Activated T-cell treated with anti-CD3 and anti-CD28 coated beads for 48 hours (primary cell): Measurements from ENCODE around the gene ZNF185.
A peak's percentile ranks its signal among the peaks of the same experiment; 100 is the strongest.

ENCODE experiments used
- DNase-seq: peaks from one replicate; pipeline ENCODE4 v3.0.0-alpha.2; 2020; ENCODE audit warnings: low read depth

ZNF185 gene

DNA sequence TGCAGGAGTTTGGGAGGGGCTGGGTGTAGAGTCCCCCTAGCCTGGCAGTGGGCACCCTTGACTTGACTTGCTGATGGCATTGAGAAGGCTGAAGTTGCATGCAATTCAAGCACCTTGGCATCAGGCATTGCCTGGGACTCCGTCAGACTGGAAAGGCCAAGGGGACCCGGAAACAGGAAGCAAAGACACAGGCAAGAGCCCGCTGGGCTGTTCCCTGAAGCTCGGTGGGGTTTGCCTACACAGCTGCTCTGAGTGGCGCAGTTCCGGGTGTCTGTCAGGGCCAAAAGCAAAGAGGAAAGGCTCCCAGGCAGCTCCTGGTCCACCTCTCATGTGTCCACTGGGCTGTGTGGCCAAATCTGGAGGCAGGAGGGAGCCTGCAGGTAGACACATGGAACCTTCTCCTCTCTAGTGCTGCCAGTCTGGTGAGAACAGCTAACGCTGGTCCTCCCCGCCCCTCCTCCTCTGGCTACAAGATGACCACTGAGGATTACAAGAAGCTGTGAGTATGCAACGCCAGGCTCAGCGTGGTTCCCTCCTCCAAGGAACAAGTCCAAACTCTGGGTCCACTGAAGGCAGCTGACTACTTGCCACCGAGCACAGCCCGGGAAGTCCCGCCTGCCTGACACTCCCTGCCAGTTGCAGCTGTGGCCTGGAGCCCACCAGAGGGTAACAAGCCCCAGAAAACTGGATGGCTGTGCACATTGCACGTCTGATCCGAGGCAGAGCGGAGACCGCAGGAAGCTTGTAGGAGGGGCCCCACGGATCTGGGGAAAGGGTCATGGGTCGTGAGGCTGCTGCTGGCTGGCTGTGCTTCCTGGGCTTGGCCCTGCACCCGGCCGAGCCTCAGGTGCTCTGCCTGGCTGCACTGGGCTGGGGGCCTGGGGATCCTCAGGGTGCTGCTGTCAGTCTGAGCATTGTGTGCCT, 20.1 kb downstream of the ZNF185 start:
- DNase-seq = no peak

DNA sequence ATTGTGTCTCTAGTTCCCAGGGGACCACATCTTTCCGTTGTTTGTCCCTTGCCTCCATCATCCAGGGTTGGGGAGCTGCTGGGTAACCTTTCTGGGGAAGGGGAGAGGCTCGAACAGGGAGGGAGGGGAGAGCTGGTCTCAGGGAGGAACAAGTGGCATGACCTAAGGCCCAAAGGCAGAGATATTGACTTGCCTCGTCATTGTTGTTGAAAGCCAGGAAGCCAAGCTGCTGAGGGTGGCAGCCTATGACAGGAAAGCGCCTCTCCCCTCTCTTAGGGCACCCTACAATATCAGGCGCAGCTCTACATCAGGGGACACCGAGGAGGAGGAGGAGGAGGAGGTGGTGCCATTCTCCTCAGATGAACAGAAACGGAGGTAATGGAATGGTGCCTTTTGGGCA, 20.8 kb downstream of the ZNF185 start:
- DNase-seq = no peak

DNA sequence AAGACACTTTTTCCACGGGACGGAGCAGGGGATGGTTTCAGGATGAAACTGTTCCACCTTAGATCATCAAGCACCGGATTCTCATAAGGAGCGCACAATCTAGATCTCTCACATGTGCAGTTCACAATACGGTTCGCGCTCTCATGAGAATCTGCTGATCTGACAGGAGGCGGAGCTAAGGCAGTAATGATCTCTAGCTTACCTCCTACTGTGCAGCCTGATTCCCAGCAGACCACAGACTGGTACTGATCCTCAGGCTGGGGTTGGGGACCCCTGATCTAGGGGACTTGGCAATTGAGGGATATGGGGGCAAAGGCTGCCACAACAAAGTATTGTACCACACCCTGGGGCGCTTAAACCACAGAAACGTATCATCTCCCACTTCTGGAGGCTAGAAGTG, 25.7 kb downstream of the ZNF185 start:
- DNase-seq = no peak

DNA sequence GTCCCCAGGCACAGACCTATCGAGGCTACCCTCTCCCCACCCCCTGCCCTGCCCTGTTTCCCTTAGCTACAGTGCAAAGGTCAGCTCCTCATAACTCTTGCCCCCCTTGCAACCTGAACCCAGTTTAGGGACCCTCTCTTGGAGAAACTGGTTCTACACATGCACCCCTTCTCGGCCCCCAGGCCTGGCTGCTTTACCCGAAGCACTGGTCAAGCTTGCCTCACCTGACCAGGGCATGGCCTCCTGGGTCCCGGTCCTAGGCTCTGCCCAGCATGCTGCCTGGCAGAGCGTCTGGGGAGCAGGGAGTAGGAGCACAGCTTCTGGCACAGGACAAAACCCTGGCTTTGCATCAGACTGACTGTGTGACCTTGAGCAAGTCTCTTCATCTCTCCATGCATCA, 28.0 kb downstream of the ZNF185 start:
- no peak for DNase-seq

DNA sequence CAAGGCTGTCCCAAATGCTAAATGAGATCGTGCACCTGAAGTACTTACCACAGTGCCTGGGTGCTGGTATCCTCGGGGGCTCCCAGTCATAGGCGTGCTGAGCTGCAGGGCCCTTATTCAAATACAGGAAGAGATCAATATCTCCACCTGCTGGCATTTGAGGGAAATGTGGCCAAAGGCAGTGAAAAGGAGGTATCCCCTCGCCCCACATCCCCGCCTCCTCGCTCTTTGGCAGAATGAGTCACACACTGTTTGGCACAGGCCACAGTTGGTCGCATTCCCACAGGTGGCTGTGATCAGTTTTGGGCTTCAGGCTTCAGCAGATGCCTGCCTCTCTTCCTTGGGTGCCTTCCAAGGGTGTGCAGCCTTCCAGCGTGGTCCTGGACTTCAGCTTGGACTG, 28.4 kb downstream of the ZNF185 start:
- DNase-seq = peak; percentile 37

DNA sequence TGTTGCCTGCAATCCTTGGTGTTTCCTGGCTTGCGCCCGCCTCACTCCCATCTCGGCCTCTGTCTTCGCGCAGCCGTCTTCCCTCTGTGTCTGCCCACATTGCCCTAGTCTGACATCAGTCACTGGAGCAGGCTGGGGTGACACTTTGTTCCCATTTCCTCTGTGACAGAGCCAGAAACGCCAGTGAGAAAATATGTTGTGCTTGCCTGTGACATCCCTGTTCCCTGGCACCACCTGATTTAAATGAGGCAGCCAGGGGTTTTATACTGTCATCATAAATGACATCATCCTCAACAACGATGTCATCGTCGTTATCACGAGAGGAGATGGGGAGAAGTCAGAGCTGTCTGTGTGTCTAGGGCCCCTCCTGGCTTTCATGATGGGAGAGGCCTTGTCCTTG, 29.1 kb downstream of the ZNF185 start:
- no peak for DNase-seq

DNA sequence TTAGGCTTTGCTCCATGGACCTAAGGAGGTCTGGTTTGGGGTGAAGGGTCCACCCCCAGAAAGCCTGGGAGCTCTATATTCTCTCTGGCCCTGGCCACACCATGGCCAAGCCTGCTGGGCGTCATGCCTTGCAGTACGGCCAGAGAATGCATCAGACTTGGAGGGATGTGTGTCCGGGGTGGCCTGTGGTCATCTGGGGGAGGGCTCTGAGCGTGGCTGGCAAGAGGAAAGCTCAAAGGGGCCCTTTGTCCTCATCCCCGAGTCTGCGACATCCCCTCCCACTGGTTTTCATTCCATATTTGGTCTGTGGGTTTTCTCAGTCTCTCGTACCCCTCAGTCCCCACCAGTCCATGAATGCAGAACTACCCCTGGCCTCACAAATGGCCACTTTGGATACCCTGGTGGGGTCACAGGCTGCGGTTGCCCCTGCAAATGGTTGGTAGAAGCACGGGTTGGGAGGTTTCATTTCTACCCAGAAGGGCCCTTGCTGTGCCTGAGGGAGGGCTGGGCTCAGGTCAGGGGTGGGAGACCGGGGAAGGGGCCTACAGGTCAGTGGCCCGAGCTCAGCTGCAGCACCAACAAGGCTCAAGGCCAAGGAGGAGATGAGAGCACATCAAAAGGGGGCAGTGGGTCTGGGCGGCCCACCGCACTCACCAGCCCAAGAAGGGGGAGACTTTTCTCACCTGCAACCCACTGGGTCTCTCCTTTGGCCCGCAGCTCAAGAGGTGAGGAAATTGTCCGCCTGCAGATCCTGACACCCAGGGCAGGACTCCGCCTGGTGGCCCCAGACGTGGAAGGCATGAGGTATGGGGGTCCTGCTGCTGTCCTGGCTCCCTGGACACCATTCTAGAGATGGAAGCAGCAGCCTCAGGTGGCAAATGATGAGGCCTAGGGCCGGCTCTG, 30.2 kb downstream of the ZNF185 start:
- DNase-seq = no peak

DNA sequence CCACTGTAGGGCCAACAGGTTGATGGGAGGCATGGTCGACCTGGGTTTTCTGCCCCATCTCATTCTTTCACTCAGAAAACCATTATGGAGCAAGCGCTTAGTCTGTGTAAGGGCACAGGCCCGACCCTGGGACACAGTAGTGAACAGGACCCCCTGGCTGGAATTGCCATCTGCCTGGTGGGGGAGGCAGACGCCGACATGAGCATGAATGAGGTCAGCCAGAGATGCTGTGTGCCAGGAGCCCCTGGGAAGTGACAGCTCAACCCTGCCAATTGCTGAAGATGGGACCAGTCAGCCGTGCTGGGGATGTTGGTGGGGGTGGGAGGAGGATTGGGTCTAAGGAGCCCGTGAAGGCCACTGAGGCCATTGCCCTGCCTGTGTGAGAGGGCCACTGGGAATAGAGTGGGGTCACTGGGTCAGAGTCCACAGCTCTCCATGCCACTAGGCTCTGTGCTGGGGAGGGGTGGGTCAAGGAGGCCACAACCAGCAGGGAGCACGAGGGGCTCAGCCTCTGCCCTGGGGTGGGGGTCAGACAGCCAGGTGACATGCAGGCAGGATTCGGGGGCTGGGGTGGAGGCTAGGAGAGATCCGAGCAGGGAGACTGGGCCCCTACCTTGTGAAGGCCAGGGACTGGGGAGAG, 31.0 kb downstream of the ZNF185 start:
- no peak for DNase-seq

DNA sequence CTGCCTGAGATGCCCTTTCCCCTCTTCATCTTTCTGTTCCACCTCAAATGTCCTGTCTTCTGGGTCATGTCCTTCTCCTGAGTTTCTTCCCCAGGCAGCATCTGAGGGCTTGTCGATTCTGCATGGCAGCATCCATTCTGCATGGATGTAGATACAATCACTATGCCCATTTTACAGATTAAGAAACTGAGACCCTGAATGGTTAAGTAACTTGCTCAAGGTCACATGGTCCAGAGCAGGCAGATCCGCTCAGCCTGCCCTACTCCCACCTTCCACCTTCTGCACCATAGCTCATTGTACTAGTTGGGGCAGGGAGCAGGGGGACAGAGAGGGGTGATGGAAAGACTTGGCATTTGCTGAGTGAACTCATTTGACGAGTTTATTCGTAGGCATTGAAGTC, 32.0 kb downstream of the ZNF185 start:
- no peak for DNase-seq

DNA sequence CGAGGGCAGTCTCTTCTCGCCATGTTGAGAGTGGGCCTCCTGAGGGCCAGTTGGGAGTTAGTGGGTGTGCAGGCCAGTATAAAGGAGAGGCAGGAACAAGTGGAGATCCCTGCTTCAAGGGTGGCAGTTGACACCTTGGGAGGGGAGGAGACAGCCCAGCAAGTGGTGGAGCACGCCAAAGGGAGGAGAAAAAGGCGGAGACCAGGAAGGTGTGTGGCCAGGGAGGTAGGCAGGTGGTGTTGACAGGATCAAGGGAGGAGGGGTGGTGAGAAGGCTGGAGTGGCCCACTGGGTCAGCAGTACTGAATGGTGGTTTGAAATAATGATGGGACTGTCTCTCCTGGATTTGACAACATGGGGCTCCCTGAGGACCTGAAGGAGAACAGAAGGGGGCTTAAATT, 32.6 kb downstream of the ZNF185 start:
- no peak for DNase-seq

DNA sequence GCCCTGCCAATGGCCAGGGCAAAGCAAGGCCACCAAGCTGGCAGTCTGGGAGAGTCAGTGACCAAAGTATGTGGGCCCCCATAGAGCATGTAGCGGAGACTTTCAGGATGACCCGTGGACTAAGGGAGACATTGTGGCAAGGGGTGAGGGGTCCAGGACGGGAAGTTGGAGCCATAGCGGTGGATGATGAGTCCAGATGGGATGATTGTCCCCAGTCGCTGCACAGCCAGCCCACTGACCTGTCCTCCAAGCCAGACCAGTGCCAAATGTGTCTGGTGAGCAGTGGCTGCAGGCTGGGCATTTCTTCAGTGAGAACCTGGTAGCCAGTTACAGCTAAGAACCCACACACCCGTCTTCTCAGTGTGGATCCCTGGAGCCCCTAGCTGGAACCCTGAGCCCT, 34.3 kb downstream of the ZNF185 start:
- DNase-seq = no peak

DNA sequence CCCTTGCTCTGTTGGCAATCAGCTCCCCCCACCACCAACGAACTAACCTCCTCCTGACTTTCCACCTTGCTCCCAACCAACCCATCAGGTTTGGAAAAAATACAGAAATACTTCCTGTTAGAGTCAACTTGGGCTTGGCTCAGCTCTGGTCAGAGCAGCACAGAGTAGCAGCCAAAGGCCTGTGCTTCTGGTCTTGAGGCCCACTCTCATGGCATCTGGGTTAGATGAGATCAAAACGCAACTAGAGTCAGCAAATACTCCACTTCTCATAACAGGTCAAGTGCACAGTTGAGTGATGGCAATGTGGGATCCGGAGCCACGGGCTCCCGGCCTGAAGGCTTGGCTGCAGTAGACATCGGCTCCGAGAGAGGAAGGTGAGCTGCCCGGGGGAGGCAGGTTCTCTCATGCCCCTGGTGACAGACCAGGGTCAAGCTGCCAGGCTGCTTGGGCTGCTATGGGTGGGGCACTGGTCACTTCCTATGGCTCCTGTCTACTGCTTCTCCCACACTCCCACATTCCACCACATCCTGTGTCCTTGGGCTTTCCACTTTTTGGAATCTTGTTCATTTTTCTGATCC, 34.8 kb downstream of the ZNF185 start:
- DNase-seq = no peak

DNA sequence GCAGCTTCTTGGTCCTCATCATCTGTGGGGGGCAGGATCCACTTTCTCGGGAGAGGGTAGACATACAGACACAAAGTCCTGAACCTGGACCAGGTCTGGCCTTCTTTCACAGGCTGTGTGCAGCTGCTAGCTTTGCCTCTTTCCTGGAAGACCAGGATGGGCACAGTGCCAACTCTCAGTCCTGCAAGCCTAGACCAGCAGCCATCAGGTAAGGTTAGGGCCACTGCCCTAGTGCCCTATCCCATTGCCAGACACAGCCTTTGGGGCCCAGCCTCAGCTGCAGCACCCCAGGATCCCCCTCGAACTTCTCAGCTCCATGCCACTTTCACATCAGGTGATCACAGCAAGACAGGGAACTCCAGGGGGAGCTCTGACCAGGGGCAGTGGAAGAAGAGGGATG, 38.4 kb downstream of the ZNF185 start:
- no peak for DNase-seq

DNA sequence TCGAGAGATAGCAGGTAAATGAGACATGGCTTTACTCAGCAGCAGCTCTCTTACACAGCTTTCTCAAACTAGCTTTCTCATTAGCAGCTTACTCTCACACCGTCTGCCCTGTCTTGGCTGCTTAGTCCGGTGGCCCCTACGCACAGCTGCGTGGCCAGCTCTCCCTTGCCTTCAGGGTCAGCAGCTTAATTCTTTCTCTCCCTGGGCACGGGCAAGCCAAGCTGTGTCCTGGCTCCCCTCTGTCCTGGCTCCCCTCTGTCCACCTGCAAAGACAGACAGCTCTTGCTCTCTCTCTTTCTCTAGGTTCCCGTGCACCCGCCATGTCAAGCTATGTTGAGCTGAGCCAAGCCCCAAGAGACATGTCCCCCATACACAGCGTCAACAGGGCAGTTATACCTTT, 39.4 kb downstream of the ZNF185 start:
- DNase-seq = no peak

DNA sequence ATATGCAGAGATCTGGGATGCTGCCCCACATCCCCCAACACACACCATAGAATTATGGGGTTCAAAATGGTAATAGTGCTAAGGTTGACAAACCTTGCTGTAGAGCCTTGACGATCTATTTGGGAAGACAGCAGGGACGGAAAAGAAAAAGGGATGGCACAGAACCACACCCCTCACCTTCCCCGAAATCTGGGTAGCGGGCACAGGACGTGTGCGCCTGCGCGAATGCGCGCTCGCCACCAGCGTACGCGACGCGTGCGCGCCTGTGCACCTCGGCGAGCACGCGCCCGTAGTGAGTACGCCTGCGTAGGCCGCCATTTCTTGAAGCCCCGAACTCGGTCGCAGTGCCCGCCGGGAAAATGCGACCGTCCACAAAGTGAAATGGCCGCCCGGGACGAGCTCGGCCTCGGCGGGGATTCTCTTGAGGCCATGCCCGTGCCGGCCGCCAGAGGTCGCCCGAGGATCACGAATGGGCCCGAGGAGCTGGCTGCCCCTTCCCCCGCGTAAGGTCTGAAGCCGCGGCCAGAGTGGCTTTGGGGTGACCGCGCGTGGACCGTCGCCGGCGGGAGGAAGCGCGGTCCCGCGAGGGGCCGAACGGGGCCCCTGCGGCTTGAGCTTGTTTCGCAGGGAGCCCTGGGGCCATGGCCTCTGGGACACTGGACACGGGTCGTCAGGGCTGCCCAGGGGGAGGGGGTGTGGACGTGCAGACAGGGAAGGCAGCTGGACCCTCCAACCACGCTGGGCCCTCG, 43.6 kb downstream of the ZNF185 start:
- peak; percentile 83 for DNase-seq

DNA sequence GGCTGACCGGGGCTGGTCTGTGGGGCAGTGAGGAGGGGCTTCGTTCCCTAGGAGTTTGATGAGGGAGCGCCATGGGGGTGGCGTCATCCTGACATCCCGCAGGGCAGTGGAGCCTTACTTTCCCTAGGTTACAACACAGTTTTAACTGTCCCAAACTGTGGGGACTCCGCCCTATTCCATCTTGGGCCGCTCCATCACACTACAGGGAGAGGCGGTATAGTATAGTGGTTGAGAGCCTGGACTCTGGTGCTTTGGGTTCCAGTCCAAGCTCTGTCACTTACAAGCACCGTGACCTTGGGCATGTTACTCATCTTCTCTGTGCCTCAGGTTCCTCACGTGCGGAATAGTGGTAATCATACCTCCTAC, 44.2 kb downstream of the ZNF185 start:
- DNase-seq = no peak

DNA sequence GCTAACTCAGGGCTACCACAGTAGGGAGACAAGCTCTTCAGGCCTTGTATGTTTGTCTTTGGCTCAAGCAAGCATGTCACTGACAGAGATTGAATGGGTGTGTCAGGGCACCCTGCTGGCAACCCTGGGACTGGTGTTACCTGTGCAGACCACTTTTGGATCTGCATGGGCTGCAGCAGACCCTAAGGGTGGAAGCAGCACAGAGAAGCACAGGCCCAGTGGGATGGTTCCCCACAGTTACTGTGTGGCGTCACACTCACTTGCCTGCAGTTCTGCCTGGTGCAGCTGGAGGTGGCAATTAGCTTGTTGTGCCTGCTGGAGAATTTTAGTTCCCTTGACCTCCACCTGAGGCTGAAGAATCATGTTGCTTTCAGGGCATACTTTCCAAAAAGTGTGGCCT, 46.0 kb downstream of the ZNF185 start:
- DNase-seq = no peak

DNA sequence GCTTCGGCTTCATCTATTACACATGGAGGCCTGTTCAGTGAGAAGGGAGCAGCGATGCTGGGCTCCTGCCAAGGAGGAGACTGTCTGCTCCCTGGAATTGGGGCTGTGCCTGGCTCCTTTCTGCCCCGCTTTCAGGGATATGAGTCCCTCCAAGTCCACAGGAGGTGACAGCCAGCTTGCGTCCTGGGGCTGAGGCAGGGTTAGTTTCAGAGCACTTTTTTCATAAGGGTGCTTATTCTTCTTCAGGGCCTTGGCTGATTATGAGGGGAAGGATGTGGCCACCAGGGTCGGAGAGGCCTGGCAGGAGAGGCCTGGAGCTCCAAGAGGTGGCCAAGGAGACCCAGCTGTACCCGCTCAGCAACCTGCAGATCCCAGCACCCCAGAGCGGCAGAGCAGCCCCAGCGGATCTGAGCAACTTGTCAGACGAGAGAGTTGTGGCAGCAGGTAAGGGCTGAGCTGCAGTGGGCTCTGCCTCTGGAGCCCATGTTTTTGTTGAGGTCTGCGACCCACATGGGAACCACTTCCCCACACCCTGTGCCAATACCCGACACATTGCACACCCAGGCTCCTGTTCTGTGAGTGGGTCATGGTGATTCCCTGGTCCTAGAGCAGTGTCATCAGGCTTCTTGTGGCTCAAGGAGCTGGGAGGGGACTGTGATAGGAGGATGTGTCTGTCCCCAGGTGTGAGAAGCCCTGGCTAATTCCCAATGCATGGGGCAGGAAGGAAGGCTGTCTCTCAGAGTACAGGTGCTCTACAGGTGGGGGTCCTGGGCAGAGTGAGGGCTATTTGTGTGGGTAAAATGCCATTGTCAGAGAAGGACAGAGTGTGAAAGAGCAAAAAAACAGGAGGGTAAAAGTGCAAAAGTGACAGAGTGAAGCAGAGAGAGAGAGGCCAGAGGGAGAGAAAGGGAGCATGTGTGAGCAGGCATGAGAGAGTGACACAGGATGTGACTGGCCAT, 47.4 kb downstream of the ZNF185 start:
- no peak for DNase-seq

DNA sequence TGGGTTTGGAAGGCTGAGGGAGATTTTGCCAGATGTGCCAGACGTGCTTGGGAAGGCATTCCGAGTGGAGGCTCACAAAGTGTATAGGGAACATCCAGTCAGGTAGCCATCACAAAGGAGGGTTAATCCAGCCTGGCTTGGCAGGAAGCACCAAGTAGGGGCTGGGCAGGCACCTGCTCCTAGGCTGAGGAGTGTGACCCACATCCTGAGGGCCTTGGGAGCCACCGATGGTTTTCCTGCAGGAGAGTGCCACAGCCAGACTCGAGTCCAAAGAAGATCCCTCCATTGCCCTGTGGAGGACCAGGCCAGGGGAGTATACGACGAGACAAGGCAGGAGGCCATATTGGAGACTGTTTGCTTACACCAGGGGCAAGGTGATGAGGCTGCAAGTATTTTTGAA, 48.8 kb downstream of the ZNF185 start:
- no peak for DNase-seq
